DOHH2 (cell line): Measurements from ENCODE around the gene ABHD14A.

Experiments used
- H3F3A ChIP-seq: fragments of 200-600 bp; sonication (generic), shearing (Covaris generic); 2 replicates; pipeline ENCODE4 v1.6.0; 2016; ENCODE audit warnings: antibody characterized with exemption, mild to moderate bottlenecking; ENCODE audit not compliant: control insufficient read depth, insufficient read depth
- H3K27ac ChIP-seq: fragments of 200-600 bp; sonication (generic); 2 replicates; pipeline ENCODE4 v1.5.1; 2014; ENCODE audit warnings: low read depth, mild to moderate bottlenecking, low read length, moderate library complexity
- H3K27me3 ChIP-seq: fragments of 200-600 bp; sonication (generic); 2 replicates; pipeline ENCODE4 v1.6.1; 2014; ENCODE audit warnings: mild to moderate bottlenecking, low read length, mixed read lengths; ENCODE audit not compliant: control insufficient read depth
- H3K36me3 ChIP-seq: fragments of 200-600 bp; sonication (generic); 2 replicates; pipeline ENCODE4 v1.6.1; 2014; ENCODE audit warnings: mild to moderate bottlenecking, low read length, moderate library complexity, mixed read lengths; ENCODE audit not compliant: control insufficient read depth
- H3K4me1 ChIP-seq: fragments of 200-600 bp; sonication (generic); 2 replicates; pipeline ENCODE4 v1.6.1; 2014; ENCODE audit warnings: mild to moderate bottlenecking, low read length, mixed read lengths; ENCODE audit not compliant: control insufficient read depth
- H3K4me2 ChIP-seq: fragments of 200-600 bp; sonication (generic); 2 replicates; pipeline ENCODE4 v1.6.0; 2014; ENCODE audit warnings: mild to moderate bottlenecking, low read length, moderate library complexity
- H3K4me3 ChIP-seq: fragments of 200-600 bp; sonication (generic); 2 replicates; pipeline ENCODE4 v1.5.1; 2014; ENCODE audit warnings: mild to moderate bottlenecking, low read length, mixed read lengths
- H3K79me2 ChIP-seq: fragments of 200-600 bp; sonication (generic); 2 replicates; pipeline ENCODE4 v1.6.1; 2014; ENCODE audit warnings: mild to moderate bottlenecking, low read length, mixed read lengths; ENCODE audit not compliant: control insufficient read depth
- H3K9me2 ChIP-seq: fragments of 200-600 bp; sonication (generic); replicated peaks from 2 replicates; pipeline ENCODE4 v1.6.1; 2014; ENCODE audit warnings: mild to moderate bottlenecking, low read length, mixed read lengths; ENCODE audit not compliant: control insufficient read depth
- H3K9me3 ChIP-seq: fragments of 200-600 bp; sonication (generic); 2 replicates; pipeline ENCODE4 v1.6.1; 2014; ENCODE audit warnings: antibody characterized with exemption, low read length, mixed read lengths; ENCODE audit not compliant: control insufficient read depth, insufficient read depth
- H4K20me1 ChIP-seq: fragments of 200-600 bp; sonication (generic); 2 replicates; pipeline ENCODE4 v1.6.0; 2014; ENCODE audit warnings: low read depth, mild to moderate bottlenecking, antibody characterized with exemption, low read length, moderate library complexity; ENCODE audit not compliant: control insufficient read depth, insufficient read depth
- CTCF ChIP-seq: fragments of 200-600 bp; sonication (generic); IDR thresholded peaks from one replicate; pipeline ENCODE4 v1.5.1; 2014; ENCODE audit warnings: antibody characterized with exemption, mild to moderate bottlenecking, low read depth, low read length; ENCODE audit not compliant: poor library complexity, severe bottlenecking
- EZH2phosphoT487 ChIP-seq: fragments of 200-600 bp; sonication (generic); IDR thresholded peaks from 2 replicates; pipeline ENCODE4 v1.6.1; 2017; ENCODE audit warnings: borderline replicate concordance, mild to moderate bottlenecking, antibody characterized with exemption, low read length, moderate library complexity, mixed read lengths

The ABHD14A gene

GRCh38 chr3:51966922-51967383, 7.9 kb upstream of the ABHD14A start:
- H3K27ac ChIP-seq, result no peak overlapping the region
- H3F3A ChIP-seq, result 0 out of 2 replicates have a peak, but pooled peaks cover 11% of the 10 kb centered on the region
- H4K20me1 ChIP-seq, result no peaks in the 10 kb centered on the region; the same call in 1 of the 2 replicates
- peak overlapping the region; percentile 65 for H3K4me2 ChIP-seq
- H3K9me2 ChIP-seq, result no peaks in the 10 kb centered on the region
- peaks cover 15% of the 10 kb centered on the region for H3K4me1 ChIP-seq
- H3K4me3 ChIP-seq, result peak overlapping the region; percentile 68
- peaks cover 10% of the 10 kb centered on the region for H3K36me3 ChIP-seq
- no peaks in the 10 kb centered on the region for H3K79me2 ChIP-seq
- TF ChIP-seq CTCF (no peak), EZH2phosphoT487 (no peak)
- no peaks in the 10 kb centered on the region for H3K9me3 ChIP-seq
- H3K27me3 ChIP-seq, result peaks cover 38% of the 10 kb centered on the region

DNA sequence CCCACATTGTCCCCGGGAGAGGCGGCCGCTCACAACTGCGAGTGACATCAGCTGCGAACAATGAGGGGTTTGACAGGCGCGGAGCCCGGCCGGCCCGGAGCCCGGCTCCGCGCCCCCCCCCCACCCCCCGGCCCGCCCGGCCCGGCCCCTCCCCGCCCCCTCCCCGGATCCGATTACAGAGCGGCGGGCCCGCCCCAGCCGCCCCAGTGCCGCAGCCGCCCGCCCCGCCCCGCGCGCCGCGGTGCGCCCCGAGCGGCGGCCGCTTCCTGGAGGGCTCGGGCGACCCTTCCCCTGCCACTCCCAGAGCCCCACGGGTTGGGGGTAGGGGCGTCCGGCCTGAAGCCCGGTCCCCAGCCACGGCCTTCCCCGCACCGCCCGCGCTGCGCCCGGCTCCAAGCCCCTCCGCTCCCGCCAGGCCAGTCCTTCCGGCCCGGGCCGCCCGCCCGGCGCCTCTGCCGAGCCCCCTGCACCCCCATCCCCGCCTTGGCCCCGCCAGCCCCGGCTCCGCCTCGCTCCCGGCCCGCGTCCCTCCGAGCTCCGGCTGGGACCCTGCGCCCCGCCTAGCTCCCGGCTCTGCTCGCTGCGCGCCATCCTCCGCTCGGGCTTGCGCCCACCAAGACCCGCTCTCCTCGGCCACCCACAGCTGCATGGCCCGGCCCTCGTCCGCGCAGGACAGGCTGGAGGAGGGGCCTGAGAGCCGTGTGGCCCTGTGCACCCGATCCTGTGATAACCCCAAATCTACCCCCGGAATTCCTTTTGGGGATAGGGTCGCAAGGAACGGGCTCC, 7.3 kb upstream of the ABHD14A start, which contains the start of gene PCBP4:
PCBP4 (minus strand) TSS at position 71 of the 786 bp plus-strand sequence. CDS start 6,214 bp downstream, outside the sequence.
- Histone ChIP-seq H3K79me2 (peaks cover 5% of the 10 kb centered on the region; the same call in 1 of the 2 replicates), H3K27me3 (peaks cover 37% of the 10 kb centered on the region), H3K4me2 (peak within 1 kb of the TSS; percentile 81), H3K27ac (no peak within 1 kb of the TSS), H3K4me1 (peaks cover 15% of the 10 kb centered on the region), H3F3A (peaks cover 14% of the 10 kb centered on the region; the same call in 1 of the 2 replicates), H4K20me1 (no peaks in the 10 kb centered on the region; the same call in 1 of the 2 replicates), H3K9me3 (no peaks in the 10 kb centered on the region), H3K36me3 (peaks cover 10% of the 10 kb centered on the region), H3K9me2 (no peaks in the 10 kb centered on the region), H3K4me3 (peak within 1 kb of the TSS; percentile 68)
- TF ChIP-seq CTCF, result no peak

DNA sequence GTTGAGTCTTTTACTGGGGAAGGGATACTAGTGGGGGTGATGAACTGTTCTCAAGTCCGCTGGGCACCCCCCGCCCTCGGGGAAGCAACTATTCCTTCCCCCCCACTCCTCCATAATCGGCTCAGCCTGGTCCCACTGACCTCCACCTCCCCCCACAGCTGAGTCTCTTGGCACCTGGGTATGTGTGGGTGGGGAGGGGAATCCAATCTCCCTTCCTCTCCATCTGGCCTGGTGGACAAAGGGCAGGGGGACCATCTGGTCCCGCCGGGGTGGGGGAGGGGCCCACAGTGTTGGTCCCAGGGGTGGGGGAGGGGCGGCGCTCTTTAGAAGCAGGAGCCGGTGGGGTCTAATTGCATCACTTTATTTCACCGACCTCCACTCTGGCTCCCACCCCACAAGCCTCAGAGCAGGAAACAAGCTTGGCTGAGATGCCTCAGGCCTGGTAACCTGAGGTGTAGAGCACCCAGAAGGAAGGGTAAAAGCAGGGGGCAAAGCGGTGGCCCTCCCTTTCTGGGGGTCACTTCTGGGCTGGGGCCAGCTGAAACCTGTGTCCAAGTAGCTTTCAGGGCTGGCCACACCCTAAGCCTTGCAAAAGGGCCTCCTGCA, 6.6 kb upstream of the ABHD14A start:
- H3K79me2 ChIP-seq, result peaks cover 8% of the 10 kb centered on the region
- H3K4me1 ChIP-seq, result peaks cover 15% of the 10 kb centered on the region
- H3K4me2 ChIP-seq, result peak overlapping the region; percentile 81
- TF ChIP-seq CTCF (no peak), EZH2phosphoT487 (no peak)
- H3K9me3 ChIP-seq, result no peaks in the 10 kb centered on the region
- peaks cover 10% of the 10 kb centered on the region for H3K36me3 ChIP-seq
- peaks cover 30% of the 10 kb centered on the region for H3K27me3 ChIP-seq
- H3K27ac ChIP-seq, result no peak overlapping the region
- H3K4me3 ChIP-seq, result peak overlapping the region; percentile 61
- H3K9me2 ChIP-seq, result no peaks in the 10 kb centered on the region
- H3F3A ChIP-seq, result peaks cover 14% of the 10 kb centered on the region; the same call in 1 of the 2 replicates
- no peaks in the 10 kb centered on the region; the same call in 1 of the 2 replicates for H4K20me1 ChIP-seq
